B cell (primary cell): ENCODE data around the gene SEC16A.

Experiments used
- CTCF ChIP-seq: fragments of 200-600 bp; IDR thresholded peaks from one replicate; pipeline ENCODE4 v1.8.0; 2022; ENCODE audit warnings: antibody characterized with exemption, mild to moderate bottlenecking
- EZH2 ChIP-seq: IDR thresholded peaks from 2 replicates; pipeline ENCODE4 v1.6.1; 2012; ENCODE audit warnings: borderline replicate concordance, low read depth, mild to moderate bottlenecking, moderate library complexity, low read length; ENCODE audit not compliant: insufficient read depth, poor library complexity, severe bottlenecking

- no peak for TF ChIP-seq CTCF
- TF ChIP-seq EZH2: no peak
Observed at GRCh38 chr9:136492978-136493522, 10.2 kb upstream of the SEC16A start.
